Activated naive CD8-positive, alpha-beta T cell (primary cell): ENCODE measurements around the gene CCDC88B.

Source experiments
- H3K27ac Mint-ChIP-seq: one replicate; pipeline ENCODE4 v1.8.0; 2021; ENCODE audit warnings: mixed read lengths
- H3K27me3 Mint-ChIP-seq: one replicate; pipeline ENCODE4 v1.8.0; 2021; ENCODE audit warnings: mixed read lengths
- H3K36me3 Mint-ChIP-seq: one replicate; pipeline ENCODE4 v1.8.0; 2021; ENCODE audit warnings: mixed read lengths
- H3K4me1 Mint-ChIP-seq: one replicate; pipeline ENCODE4 v1.8.0; 2021; ENCODE audit warnings: low read depth, mixed read lengths
- H3K4me3 Mint-ChIP-seq: one replicate; pipeline ENCODE4 v1.8.0; 2021; ENCODE audit warnings: mild to moderate bottlenecking, mixed read lengths
- H3K9me3 Mint-ChIP-seq: one replicate; pipeline ENCODE4 v1.8.0; 2021; ENCODE audit warnings: low read depth, mixed read lengths

Gene CCDC88B

GRCh38 chr11:64384981-64385944 lies 45.3 kb downstream of the CCDC88B start:
- Mint-ChIP-seq H3K36me3 (peaks cover 2% of the 10 kb centered on the region), H3K27ac (no peak overlapping the region), H3K9me3 (no peaks in the 10 kb centered on the region), H3K4me1 (peaks cover 20% of the 10 kb centered on the region), H3K4me3 (no peak overlapping the region), H3K27me3 (no peaks in the 10 kb centered on the region)

- H3K4me1 Mint-ChIP-seq, result peaks cover 28% of the 10 kb centered on the region
- no peak overlapping the region for H3K27ac Mint-ChIP-seq
These were observed 46.1 kb downstream of the CCDC88B start for GRCh38 chr11:64385945-64386704.

GRCh38 chr11:64387916-64388315 lies 47.9 kb downstream of the CCDC88B start:
- H3K9me3 Mint-ChIP-seq, result no peaks in the 10 kb centered on the region
- peaks cover 2% of the 10 kb centered on the region for H3K36me3 Mint-ChIP-seq
- no peaks in the 10 kb centered on the region for H3K27me3 Mint-ChIP-seq
- H3K4me3 Mint-ChIP-seq, result no peak overlapping the region
- H3K27ac Mint-ChIP-seq, result no peak overlapping the region
- H3K4me1 Mint-ChIP-seq, result peaks cover 36% of the 10 kb centered on the region

More at GRCh38 chr11:64385945-64386704, 46.1 kb downstream of the CCDC88B start:
- Mint-ChIP-seq H3K36me3 (peaks cover 2% of the 10 kb centered on the region), H3K27me3 (no peaks in the 10 kb centered on the region), H3K4me3 (no peak overlapping the region), H3K9me3 (no peaks in the 10 kb centered on the region)

GRCh38 chr11:64388894-64389293 lies 48.9 kb downstream of the CCDC88B start:
- Mint-ChIP-seq H3K9me3 (no peaks in the 10 kb centered on the region), H3K36me3 (peaks cover 2% of the 10 kb centered on the region), H3K27me3 (no peaks in the 10 kb centered on the region), H3K4me3 (no peak overlapping the region), H3K27ac (no peak overlapping the region), H3K4me1 (peaks cover 36% of the 10 kb centered on the region)

DNA sequence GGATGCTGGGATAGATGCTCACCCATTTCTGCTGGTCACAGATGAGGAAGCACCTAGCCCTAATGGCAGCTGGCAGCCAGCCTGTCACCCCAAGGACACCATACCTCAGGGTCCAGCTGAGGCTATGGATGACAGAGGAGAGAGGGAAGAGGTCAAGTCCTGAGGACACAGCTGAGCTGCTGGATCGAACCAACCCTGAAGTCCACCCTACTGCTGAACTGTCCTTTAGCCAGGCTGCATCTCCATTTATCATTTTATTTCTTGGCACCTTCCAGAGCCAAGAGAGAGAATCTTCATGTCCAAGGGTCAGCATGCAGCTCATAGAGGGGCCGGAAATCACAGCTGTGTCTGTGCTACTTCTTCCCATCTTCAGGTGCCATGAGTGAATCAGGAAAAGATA lies 49.8 kb downstream of the CCDC88B start:
- Mint-ChIP-seq H3K36me3 (peaks cover 2% of the 10 kb centered on the region), H3K27ac (no peak overlapping the region), H3K4me1 (peaks cover 37% of the 10 kb centered on the region), H3K9me3 (no peaks in the 10 kb centered on the region), H3K27me3 (no peaks in the 10 kb centered on the region), H3K4me3 (no peak overlapping the region)

- H3K36me3 Mint-ChIP-seq, result peaks cover 2% of the 10 kb centered on the region
- H3K4me1 Mint-ChIP-seq, result peaks cover 41% of the 10 kb centered on the region
- H3K9me3 Mint-ChIP-seq, result no peaks in the 10 kb centered on the region
- H3K27me3 Mint-ChIP-seq, result no peaks in the 10 kb centered on the region
- peak overlapping the region; percentile 49 for H3K4me3 Mint-ChIP-seq
- no peak overlapping the region for H3K27ac Mint-ChIP-seq
These were observed 50.6 kb downstream of the CCDC88B start for GRCh38 chr11:64390558-64390957.

DNA sequence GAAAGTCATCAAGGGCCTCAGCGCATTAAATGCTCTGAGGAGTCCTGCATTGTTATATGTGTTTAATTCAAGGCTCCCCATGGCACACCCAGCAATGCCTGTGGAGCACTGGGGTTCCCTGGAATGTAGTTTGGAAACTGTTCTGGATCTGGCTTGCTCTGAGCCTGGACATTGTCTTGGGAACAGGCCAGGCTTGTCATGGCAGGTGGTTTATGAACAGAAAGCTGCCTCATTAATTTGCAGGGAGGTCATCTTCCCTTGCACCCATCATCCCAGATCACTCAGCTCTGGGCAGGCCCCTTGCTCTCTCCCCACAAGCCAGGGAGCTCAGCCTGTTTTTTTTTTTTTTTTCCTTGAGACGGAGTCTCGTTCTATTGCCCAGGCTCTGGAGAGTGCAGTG lies 51.8 kb downstream of the CCDC88B start:
- H3K27me3 Mint-ChIP-seq, result no peaks in the 10 kb centered on the region
- H3K36me3 Mint-ChIP-seq, result peaks cover 2% of the 10 kb centered on the region
- peaks cover 35% of the 10 kb centered on the region for H3K4me1 Mint-ChIP-seq
- H3K9me3 Mint-ChIP-seq, result no peaks in the 10 kb centered on the region
- no peak overlapping the region for H3K27ac Mint-ChIP-seq
- no peak overlapping the region for H3K4me3 Mint-ChIP-seq

- Mint-ChIP-seq H3K36me3 (no peaks in the 10 kb centered on the region), H3K27ac (no peak overlapping the region), H3K4me3 (no peak overlapping the region), H3K27me3 (no peaks in the 10 kb centered on the region), H3K4me1 (peaks cover 19% of the 10 kb centered on the region), H3K9me3 (no peaks in the 10 kb centered on the region)
These were observed 55.6 kb downstream of the CCDC88B start for GRCh38 chr11:64395545-64396078.

GRCh38 chr11:64396079-64396591 lies 56.1 kb downstream of the CCDC88B start:
- no peaks in the 10 kb centered on the region for H3K27me3 Mint-ChIP-seq
- H3K36me3 Mint-ChIP-seq, result no peaks in the 10 kb centered on the region
- H3K4me3 Mint-ChIP-seq, result no peak overlapping the region
- H3K4me1 Mint-ChIP-seq, result peaks cover 14% of the 10 kb centered on the region
- H3K27ac Mint-ChIP-seq, result no peak overlapping the region
- no peaks in the 10 kb centered on the region for H3K9me3 Mint-ChIP-seq

DNA sequence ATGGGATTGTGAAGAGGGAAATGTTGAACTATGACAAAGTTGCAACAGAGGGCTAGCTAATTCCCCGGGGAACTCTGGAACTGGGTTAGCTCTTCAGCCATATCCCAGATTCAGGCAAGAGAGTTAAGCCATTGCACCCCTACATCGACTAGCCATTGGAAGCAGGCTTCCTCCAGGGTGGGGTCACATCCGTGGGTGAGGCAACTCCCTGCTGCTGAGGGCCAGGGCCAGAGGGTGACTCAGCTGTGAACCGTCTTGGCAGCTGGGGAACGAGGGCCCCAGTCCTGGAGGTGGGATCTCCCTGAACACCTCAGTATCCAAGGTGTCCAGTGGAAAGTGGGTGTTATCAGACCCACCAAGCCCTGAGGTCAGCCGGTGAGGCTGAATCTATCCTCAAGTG lies 60.1 kb downstream of the CCDC88B start:
- no peaks in the 10 kb centered on the region for H3K27me3 Mint-ChIP-seq
- H3K36me3 Mint-ChIP-seq, result no peaks in the 10 kb centered on the region
- peaks cover 3% of the 10 kb centered on the region for H3K4me1 Mint-ChIP-seq
- no peaks in the 10 kb centered on the region for H3K9me3 Mint-ChIP-seq
- H3K27ac Mint-ChIP-seq, result no peak overlapping the region
- no peak overlapping the region for H3K4me3 Mint-ChIP-seq

DNA sequence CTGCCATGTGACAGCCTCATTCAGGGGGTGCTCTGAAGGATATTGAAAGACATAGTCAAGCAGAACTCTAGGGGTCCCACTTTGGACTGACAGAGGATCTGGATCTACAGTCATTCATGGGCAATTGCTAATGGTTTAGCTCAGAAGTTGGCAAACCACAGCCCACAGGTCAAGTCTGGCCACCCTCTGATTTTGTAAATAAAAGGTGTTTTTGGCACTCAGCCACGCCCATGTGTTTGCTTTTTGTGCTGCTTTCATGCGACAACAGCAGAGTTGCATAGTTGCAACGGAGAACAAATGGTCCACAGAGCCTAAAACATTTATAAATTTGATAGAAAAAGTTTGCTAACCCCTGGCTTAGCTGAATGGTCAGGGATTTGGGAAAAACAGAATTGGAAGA lies 60.7 kb downstream of the CCDC88B start:
- H3K9me3 Mint-ChIP-seq, result no peaks in the 10 kb centered on the region
- no peak overlapping the region for H3K27ac Mint-ChIP-seq
- H3K27me3 Mint-ChIP-seq, result no peaks in the 10 kb centered on the region
- H3K36me3 Mint-ChIP-seq, result no peaks in the 10 kb centered on the region
- no peaks in the 10 kb centered on the region for H3K4me1 Mint-ChIP-seq
- no peak overlapping the region for H3K4me3 Mint-ChIP-seq

- H3K27me3 Mint-ChIP-seq, result no peaks in the 10 kb centered on the region
- no peak overlapping the region for H3K27ac Mint-ChIP-seq
- H3K36me3 Mint-ChIP-seq, result no peaks in the 10 kb centered on the region
- H3K9me3 Mint-ChIP-seq, result no peaks in the 10 kb centered on the region
- no peak overlapping the region for H3K4me3 Mint-ChIP-seq
- H3K4me1 Mint-ChIP-seq, result no peaks in the 10 kb centered on the region
These were observed 61.8 kb downstream of the CCDC88B start for GRCh38 chr11:64401775-64402174.

DNA sequence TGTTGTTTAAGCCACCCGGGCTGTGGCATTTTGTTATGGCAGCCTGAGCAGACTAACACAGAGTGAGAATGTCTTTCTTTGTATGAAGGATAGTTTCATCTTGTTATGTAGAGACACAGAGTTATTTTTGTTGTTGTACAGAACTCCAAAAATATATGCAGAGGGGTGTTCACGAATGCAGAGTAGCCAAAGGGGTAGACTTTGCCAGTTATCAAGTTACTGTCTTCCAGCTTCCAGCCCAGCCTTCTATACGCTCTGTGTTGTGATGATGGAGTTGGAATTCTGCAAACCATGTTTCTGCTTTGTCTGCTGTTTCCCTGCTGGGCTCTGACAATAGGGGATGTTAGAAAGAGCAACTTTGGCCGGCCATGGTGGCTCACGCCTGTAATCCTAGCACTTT lies 63.1 kb downstream of the CCDC88B start:
- H3K4me1 Mint-ChIP-seq, result no peaks in the 10 kb centered on the region
- H3K9me3 Mint-ChIP-seq, result no peaks in the 10 kb centered on the region
- H3K27ac Mint-ChIP-seq, result no peak overlapping the region
- H3K36me3 Mint-ChIP-seq, result no peaks in the 10 kb centered on the region
- no peak overlapping the region for H3K4me3 Mint-ChIP-seq
- no peaks in the 10 kb centered on the region for H3K27me3 Mint-ChIP-seq

- H3K36me3 Mint-ChIP-seq, result no peaks in the 10 kb centered on the region
- no peak overlapping the region for H3K27ac Mint-ChIP-seq
- no peaks in the 10 kb centered on the region for H3K9me3 Mint-ChIP-seq
- no peak overlapping the region for H3K4me3 Mint-ChIP-seq
- no peaks in the 10 kb centered on the region for H3K27me3 Mint-ChIP-seq
- no peaks in the 10 kb centered on the region for H3K4me1 Mint-ChIP-seq
These were observed 66.4 kb downstream of the CCDC88B start for GRCh38 chr11:64406221-64406946.
